Esophagus muscularis mucosa (tissue), 3 donors: ENCODE results near the gene RAD51B.

Experiments used
- POLR2AphosphoS5 ChIP-seq, 2 donors: sonication (generic); formaldehyde crosslinking; IDR thresholded peaks; one replicate each; pipeline ENCODE4 v1.6.1; 2017; ENCODE audit warnings: antibody characterized with exemption in 2 of 2
- TF ChIP-seq, protein P1 (sequence below), 3 experiments: fragments of 200-600 bp in 2 of 3; fragments of 450-650 bp in 1 of 3; sonication (generic) in 2 of 3; IDR thresholded peaks; one replicate each; pipeline ENCODE4 v1.5.1; 2017 to 2019; ENCODE audit warnings: antibody characterized with exemption in 3 of 3, mild to moderate bottlenecking in 2 of 3, moderate library complexity in 1 of 3

DNA sequence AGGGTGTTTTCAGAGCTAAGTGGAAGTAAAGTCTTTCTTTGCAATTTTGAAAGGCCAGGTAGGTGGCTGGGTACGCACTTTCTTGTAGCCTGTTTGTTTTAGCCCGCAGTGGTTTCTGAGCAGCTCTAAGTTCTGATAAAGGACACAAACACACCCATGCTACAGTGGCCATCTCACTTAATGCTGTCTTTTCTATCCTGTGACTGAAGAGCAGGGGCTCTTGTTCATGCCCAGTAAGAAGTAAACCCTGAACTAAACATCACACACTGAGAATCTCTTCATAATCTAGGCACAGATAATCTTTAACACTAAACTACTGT is 427.2 kb downstream of the RAD51B start:
- no peak for TF ChIP-seq POLR2AphosphoS5 (IDR thresholded peaks at IDR 0.05)
- TF ChIP-seq, protein P1, sequence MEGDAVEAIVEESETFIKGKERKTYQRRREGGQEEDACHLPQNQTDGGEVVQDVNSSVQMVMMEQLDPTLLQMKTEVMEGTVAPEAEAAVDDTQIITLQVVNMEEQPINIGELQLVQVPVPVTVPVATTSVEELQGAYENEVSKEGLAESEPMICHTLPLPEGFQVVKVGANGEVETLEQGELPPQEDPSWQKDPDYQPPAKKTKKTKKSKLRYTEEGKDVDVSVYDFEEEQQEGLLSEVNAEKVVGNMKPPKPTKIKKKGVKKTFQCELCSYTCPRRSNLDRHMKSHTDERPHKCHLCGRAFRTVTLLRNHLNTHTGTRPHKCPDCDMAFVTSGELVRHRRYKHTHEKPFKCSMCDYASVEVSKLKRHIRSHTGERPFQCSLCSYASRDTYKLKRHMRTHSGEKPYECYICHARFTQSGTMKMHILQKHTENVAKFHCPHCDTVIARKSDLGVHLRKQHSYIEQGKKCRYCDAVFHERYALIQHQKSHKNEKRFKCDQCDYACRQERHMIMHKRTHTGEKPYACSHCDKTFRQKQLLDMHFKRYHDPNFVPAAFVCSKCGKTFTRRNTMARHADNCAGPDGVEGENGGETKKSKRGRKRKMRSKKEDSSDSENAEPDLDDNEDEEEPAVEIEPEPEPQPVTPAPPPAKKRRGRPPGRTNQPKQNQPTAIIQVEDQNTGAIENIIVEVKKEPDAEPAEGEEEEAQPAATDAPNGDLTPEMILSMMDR (IDR thresholded peaks at IDR 0.05), result no peak
